ENCODE results near the gene THTPA.

Gene THTPA, protein sequence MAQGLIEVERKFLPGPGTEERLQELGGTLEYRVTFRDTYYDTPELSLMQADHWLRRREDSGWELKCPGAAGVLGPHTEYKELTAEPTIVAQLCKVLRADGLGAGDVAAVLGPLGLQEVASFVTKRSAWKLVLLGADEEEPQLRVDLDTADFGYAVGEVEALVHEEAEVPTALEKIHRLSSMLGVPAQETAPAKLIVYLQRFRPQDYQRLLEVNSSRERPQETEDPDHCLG

DNA sequence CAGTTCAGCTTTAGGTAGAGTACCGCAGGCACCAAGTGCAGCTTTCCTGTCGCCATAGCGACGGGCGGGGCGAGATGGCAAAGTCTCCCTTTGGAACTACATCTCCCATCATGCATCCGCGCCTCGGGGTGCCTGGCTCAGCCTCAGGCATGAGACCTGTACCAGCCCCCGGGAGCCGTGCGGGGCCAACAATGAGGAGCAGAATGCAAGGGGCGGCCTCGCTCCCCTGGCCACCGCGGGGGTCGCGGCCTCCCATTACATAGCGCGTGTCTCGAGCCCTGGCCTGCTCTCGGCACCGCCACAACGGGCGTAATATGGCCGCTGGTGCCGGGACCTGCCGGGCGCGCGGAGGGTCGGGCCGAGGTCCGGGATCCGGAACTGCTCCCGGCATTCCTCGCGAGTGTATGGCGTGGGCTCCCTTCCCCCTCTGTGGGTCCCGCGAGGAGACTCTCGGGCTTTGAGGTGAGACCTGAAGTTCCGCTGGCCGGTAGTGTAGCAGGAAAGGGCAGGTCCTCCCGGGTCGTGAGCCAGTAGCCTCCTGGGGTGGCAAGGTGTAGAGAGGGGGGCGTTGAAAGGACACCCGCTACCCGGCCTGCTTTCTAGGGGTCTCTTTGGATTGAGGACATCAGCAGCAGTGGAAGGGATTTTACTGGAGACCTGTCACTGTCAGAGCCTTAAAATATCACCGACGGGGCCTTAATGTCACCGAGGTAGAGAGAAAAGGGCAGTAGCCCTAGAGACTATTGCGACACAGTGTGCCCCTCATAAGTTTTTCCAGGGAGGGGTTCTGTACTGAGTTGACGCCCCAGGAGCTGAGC is at the start of gene THTPA:
THTPA (plus strand) TSS at position 390 of the 818 bp plus-strand sequence. CDS start 487 bp downstream, outside the sequence.
- DNase-seq (ENCODE audit: low read depth): peak; percentile 87

- DNase-seq (ENCODE audit: low read depth): no peak
These were observed 43.9 kb upstream of the THTPA start for GRCh38 chr14:23512156-23512555.

GRCh38 chr14:23513005-23513817 is 42.9 kb upstream of the THTPA start:
- DNase-seq (ENCODE audit: low read depth): no peak

DNA sequence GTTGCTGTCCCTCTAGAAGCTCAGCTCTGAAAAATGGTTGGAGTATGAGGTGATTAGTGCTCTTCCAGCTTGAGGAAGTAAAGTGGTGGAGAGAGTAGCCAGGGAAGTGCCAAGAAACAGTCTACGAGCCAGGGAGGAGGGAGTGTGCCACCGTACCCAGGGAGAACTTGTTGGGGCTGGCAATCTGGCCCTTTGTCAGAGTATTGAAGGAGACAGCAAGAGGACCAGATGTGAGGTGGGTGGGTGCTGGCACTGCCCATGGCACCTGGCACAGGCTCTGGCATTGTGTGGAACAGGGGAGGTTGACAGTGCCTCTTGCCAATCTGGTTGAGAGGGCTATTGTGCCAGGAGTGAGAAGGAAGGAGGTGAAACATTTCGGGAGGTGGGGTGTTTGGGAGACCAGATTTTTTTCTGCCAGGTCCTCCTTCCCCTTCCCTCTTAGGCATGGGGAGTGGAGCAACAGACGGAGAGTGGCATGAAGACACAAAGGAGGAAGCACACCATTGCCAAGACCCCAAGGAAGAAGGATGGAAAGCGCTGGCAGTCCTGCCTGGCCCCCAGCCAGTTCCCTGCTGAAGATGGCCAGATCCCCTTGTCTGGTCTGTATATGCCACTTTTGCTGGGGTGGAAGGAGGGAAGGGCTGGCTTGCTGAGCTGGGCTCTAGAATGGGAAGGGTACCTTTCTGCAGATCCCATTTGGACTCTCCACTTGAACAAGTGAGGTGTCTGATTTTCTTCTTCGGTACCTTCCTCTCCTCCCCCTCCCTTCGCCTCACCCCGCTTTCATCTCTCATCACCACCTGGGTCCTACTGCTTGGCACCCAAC is 42.0 kb upstream of the THTPA start:
- DNase-seq (ENCODE audit: low read depth): no peak

GRCh38 chr14:23514644-23514957 is 41.5 kb upstream of the THTPA start:
- no peak for DNase-seq (ENCODE audit: low read depth)

DNA sequence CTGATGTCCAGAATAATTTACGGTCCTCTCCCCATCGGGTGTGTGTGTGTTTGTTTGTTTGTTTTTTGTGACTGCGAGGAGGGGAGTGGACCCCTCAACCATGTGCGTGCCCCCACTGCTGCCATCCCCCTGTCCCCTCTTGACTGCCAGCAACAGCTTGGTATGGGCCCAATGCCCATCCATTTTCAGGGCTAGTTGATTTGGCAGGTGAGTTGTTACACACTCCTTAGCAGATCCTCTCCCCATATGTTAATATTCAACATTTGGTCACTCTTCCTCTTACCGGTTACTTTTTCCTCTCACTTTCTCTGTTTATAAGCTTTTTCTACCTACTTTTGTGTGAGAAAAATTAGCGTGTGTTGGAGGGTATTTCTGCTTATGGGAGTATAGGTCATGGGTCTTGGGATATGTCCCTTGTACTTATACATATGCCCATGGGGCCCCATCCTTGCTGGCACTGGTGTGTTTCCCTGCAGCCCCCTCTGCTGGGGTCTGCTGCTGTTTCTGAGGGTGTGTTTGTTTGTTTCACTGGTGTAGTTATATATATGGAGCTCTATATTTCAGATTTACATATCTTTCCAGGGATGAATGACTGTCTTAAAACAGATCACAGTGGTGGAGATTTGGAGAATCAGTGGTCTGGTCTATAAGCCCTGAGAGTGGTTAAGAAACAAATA is 38.3 kb upstream of the THTPA start:
- DNase-seq (ENCODE audit: low read depth): no peak

- DNase-seq (ENCODE audit: low read depth): no peak
These were observed 37.4 kb upstream of the THTPA start for GRCh38 chr14:23518709-23519108.

DNA sequence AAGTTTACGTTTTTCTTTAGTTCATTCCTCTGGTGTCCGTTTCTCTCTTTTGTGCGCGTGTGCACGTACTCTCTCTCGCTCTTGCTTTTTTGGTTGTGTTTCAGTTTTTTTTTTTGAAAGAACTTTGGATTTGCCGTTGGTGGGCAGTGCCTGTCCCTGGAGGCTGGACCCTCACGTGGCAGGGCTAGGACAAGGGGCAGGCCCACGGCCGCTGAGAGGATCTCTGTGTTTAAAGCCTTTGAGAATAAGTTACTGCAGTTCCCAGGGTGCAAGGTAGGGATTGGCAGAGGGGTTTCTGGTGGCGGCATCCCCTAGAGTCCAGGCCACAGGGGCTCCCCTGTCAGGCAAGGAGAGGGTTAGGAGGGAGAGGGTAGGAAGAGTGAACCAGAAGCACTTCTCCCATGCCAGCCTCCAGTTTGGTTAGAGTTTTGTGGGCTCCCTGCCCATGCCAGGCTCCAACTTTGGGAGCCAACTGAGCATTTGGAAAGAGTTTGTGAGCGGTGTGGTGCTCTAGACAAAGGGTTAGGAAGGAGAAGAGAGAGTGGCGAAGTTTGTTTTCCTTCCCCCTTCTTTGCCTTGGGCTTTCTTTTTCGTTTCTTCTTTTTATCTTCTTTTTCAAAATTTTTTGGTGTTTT is 35.1 kb upstream of the THTPA start:
- no peak for DNase-seq (ENCODE audit: low read depth)

DNA sequence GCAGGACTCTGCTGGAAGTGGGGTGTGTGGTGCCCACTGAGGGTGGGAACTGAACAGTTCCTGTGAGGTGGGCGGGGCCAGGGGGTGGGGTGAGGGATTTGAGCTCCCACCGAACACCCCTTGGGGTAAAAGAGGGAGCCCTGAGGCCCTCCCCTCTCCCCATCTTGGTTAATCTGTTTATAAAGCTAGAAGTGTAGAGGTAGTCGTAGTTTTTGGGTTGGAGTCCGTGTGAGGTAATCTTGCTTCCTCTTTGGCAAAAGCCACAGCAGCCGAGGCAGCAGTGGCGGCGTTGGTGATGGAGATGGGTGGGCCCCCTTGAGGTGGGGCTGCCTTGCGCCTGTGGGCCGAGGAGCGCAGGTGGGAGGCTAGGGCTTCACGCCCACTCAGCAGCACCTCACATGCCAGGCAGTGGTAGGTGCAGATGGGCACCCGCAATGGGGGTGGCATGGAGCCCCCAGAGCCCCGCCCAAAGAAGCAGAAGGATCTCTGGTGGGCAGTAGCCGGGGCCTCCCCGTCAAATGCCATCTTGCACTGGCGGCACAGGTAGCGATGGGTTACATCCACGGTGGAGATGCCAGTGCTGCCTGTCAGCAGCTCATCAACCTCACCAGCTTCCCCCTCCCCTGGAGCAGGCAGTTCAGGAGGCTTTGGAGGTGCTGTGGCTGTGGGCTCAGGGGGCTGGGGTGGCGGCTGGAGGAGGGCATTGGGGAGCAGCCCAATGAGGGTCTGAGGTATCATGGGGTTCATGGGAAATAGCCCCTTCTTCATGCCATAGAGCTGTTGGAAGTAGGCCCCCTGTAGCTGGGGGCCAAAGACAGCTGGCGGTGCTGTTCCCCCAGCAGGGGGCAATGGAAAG is 34.1 kb upstream of the THTPA start:
- no peak for DNase-seq (ENCODE audit: low read depth)

DNA sequence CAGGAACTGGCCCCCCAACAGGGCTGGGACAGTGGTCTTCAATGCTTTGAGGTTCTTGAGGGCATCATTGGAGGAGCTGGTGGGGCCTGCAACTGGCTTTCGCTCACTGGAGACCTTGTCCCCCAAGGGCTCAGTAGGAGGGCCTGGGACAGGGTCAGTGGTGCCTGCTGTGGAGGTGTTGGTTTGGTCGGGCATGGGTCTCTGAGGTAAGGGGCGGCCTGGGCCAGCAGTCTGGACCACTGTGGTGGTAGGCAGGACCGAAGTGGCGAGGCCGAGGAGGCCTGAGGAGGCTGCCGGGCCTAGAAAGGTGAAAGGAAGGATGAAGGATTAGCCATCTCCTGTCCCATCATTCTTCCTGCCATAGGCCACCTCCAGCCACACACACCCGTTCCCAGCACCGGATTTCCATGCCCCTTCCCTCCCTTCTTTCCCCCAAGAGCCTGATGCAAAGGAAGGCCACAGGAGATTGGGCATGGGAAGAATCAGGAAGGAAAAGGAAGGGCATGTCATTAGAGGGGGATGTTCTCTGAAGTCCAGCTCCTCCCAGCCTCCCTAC is 33.4 kb upstream of the THTPA start:
- no peak for DNase-seq (ENCODE audit: low read depth)

GRCh38 chr14:23523229-23524016 is 32.6 kb upstream of the THTPA start:
- DNase-seq (ENCODE audit: low read depth): no peak

- DNase-seq (ENCODE audit: low read depth): no peak
These were observed 31.1 kb upstream of the THTPA start for GRCh38 chr14:23524954-23525353.

DNA sequence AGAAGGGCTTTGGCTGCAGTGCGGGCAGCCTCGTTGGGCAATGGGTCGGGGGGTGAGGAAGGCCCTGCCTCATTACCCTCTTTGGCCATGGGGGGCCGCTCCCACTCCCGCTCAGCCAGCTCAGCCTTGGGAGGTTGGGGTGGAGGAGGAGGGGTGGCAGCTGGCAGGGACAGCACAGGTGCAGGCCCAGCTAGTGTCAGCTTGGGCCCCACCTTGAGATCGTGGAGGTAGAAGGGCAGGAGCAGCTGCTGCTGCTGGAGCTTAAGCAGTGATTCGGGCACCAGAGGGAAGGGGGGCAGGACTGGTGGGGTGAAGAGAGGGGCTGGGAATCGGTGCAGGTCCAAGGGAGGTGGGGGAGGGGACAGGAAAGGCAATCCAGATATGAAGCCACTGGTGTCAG is 30.5 kb upstream of the THTPA start:
- DNase-seq (ENCODE audit: low read depth): no peak

GRCh38 chr14:23528555-23528954 is 27.5 kb upstream of the THTPA start:
- DNase-seq (ENCODE audit: low read depth): no peak

- no peak for DNase-seq (ENCODE audit: low read depth)
These were observed 27.1 kb upstream of the THTPA start for GRCh38 chr14:23529016-23529415.

- no peak for DNase-seq (ENCODE audit: low read depth)
These were observed 25.6 kb upstream of the THTPA start for GRCh38 chr14:23530375-23531055.

- DNase-seq (ENCODE audit: low read depth): no peak
These were observed 24.7 kb upstream of the THTPA start for GRCh38 chr14:23531391-23531790.

DNA sequence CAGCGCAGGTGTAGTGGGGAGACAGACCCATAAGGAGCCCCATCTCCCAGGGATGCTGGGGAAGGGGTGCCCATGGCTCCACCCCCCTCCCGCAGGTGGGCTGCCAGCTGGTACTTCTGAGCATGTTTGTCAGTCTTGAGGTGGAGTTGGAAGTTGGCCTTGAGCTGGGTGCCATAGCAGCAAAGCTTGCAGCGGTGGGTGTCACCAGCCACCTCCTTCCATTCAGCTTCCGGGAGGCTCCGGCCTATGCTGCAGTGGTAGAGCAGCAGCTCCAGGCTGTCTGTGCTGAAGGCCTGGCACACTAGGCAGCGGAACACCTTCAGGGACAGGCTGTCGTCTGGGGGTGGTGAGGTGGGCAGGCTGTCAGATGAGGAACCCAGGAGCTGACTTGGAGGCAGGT is 23.4 kb upstream of the THTPA start:
- DNase-seq (ENCODE audit: low read depth): no peak

All from stimulated activated CD8-positive, alpha-beta memory T cell treated with anti-CD3 and anti-CD28 coated beads, Interleukin-12 subunit alpha, Interleukin-12 subunit beta, amount 100 ng/mL, for 4 hours (primary cell).